GM18498 (cell line): ENCODE measurements around the gene SARM1.

ENCODE experiments used
- ATAC-seq: cut with Tn5 transposase; IDR thresholded peaks from one replicate; pipeline ENCODE4 v1.9.1; 2021; ENCODE audit warnings: mild to moderate bottlenecking, moderate library complexity; ENCODE audit not compliant: unreplicated experiment

The SARM1 gene

DNA sequence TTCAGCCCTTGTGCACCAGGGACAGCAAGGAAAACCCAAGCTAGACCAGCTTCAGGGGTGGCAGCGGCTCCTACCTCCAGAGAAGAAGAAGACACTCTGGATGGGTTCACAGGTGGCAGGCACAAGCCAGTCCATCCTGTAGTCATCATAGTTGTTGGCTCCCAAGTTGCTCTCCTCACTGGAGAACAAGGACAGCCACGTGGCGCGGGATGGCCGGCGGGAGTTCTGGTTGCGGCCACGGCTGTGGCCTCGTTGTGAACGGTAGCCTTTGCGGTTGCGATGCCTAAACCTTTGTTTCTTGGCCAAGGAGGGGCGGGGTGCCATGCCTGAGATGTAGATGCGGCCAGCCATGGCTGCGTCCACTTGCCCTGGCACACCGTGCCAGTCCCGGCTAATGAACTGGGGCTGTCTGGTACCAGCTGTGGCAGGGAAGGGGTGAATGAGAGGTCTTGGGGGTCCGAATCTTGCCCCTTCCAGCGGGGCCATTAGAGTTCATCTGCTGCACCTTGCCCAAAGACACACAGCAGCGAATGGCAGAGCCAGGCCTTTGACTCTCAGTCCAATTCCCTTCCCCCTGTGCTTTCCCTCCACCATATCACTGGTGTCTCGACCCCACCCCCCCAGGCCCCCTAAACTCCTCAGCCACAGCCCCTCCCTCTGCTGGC is 3.7 kb upstream of the SARM1 start:
- ATAC-seq = no peak

DNA sequence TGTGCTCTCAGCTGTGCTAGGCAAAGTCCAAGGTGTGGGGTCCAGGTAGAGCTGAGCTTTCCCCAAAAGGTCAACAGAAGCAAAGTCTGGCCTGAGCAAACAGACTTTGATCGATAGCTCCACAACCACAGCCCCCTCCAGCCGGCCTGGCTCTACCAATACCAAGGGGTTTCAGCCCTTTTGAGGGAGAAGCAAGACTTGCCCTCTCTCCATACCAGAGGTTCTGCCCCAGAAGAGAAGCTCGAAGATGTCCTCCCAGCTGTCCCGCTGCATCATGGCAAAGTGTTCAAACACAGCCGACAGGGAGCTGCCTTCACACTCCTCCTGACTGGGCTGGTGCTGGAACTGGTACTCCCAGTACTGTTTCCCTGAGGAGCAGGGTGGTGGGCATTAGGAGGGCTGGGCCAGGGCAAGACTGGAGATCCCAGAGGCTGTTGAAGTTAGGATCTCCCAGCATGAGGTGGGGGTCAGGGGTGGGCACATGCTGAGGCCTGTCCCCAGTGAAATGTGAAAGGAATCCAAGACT is 3.1 kb upstream of the SARM1 start:
- ATAC-seq = no peak

DNA sequence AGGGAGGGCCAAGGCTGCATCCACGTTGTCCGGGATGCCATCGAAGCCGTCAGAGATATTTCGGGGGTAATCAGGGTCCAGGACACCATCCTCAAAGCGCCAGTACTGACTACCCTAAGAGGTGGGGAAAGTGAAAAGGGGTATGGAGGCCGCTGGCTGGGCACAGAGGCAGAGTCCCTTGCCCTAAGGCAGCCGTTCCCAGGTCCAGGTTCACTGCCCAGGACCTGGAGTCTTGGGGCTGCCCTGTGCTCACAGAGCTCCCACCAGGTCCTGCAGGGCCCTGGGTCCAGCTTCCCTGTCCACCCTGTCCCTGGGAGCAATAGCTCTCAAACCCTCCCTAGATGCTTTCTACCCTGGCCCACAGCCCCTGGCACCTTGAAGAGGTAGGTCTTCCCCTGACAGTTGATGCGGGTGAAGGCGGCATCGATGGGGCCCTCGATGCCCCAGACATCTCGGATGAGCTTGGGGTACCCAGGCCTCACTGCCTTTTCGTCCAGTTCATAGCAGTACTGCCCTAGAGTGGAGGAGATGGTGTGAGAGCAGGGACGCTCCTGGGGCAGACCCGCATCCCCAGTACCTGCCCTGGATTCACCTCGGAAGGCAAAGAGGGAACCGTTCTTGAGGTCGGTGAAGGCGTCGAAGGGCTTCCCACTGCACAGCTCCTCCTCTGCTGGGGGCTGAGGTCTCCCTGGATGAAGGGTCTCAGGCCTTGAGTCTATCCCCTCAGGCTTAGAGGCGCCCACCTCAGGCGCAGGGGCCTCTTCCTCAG is 2.4 kb upstream of the SARM1 start:
- ATAC-seq = no peak

DNA sequence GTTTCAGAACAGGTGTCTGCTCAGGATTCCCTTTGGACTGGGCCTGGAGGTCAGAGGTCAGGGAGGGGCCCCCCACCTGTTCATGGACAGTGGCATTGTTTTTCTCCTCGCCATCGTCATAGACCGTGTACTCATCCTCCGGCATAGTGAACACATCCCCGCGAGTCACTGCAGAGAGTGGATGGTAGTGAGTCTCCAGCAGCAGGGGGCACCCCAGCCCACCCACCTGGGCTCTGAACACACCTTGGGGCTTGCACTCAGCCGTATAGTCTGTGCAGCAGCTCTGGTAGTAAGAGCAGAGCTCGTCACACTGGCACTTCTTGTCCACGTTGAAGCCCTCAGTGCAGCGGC is 1.8 kb upstream of the SARM1 start:
- no peak for ATAC-seq

DNA sequence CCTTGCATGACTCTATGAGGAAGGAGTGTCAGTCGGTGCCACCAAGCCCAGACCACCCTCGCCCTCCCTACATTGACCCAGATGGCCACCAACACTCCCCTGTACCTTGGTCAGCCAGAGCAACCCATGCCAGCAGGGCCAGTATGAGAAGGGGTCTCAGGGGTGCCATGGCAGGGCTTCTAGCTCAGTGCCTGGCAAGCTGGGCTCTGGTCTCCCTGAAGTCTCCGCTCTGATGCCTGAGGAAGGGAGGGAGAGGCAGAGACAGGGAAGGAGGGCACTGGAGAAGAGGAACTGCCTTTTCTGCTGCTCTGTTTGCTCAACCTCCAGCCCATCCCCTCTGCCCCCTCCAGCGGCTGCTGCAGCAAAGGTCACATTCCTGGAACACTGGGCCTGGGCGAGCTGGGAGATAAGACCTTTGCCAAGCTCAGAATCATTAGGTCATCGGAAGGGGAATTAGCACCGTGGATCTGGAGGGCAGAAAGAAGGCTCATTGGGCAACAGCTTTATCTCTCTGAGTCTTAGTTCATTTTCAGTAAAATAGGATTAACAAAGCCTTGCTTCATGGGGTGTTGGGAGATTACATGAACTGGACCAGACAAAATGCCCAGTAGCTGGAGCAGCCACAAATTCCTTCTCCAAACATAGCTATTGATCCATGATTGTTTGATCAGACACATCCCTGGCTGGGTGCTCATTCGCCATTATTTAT is 1.3 kb upstream of the SARM1 start, which contains the start of gene VTN:
Gene VTN, minus strand, starts transcription at position 273 of the 709 bp plus-strand sequence. Its CDS starts 104 bp downstream, at position 169.
- ATAC-seq = no peak

DNA sequence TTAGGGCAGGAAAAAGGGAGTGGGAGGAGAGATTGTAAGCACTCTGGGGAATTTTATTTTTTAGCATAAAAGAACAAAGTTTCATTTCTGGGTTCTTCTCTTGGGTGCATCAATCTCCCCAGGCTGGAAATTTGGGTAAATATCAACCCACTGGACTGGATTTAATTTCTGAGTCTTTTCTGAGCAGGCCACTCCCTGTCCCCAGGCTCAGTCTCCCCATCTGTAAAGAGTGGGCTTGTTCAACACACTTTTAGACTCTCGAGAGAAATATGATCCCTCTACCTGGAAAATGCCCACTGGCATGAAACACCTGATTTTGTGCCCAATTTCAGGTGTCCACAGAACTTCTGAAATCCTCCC is 770 bp upstream of the SARM1 start:
- ATAC-seq = no peak

DNA sequence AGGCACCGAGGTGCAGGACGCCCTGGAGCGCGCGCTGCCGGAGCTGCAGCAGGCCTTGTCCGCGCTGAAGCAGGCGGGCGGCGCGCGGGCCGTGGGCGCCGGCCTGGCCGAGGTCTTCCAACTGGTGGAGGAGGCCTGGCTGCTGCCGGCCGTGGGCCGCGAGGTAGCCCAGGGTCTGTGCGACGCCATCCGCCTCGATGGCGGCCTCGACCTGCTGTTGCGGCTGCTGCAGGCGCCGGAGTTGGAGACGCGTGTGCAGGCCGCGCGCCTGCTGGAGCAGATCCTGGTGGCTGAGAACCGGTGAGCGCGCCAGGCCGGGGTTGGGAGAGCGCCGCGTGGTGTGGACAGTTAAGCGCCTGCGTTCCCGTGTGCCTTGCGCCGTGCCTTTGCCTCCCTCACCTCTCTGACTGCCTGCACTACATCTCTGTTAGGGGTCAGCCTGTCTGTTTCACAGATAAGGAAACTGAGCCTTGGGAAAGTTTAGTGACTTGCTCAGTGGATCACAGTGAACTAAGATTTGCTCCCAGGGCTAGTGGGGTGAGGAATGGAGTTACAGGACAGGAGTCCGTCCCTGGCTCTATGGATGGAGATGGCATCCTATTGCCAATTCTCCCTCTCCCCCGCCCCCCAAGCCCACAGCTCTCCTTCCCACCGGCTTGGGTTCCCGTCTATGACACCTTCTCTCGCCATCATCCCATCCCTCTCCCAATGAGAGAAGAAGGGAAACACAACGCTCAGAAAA is 880 bp downstream of the SARM1 start:
- ATAC-seq = peak; percentile 25

DNA sequence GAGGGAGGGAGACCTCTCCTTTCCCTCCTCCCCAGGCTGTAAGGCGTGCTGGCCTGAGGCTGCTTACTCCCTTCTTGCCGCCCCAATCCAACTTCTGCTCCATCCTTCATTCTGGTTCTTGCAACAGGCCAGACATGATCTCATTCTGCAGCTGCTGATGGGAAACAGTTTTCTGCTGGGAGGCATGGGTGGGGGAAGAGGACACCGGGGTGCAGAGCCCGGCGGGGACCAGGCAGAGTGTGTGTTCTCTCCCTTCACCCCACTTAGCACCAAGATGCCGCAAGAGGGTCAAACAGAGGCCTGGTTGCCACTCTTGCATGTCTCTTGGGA is 1.4 kb downstream of the SARM1 start:
- ATAC-seq = no peak

DNA sequence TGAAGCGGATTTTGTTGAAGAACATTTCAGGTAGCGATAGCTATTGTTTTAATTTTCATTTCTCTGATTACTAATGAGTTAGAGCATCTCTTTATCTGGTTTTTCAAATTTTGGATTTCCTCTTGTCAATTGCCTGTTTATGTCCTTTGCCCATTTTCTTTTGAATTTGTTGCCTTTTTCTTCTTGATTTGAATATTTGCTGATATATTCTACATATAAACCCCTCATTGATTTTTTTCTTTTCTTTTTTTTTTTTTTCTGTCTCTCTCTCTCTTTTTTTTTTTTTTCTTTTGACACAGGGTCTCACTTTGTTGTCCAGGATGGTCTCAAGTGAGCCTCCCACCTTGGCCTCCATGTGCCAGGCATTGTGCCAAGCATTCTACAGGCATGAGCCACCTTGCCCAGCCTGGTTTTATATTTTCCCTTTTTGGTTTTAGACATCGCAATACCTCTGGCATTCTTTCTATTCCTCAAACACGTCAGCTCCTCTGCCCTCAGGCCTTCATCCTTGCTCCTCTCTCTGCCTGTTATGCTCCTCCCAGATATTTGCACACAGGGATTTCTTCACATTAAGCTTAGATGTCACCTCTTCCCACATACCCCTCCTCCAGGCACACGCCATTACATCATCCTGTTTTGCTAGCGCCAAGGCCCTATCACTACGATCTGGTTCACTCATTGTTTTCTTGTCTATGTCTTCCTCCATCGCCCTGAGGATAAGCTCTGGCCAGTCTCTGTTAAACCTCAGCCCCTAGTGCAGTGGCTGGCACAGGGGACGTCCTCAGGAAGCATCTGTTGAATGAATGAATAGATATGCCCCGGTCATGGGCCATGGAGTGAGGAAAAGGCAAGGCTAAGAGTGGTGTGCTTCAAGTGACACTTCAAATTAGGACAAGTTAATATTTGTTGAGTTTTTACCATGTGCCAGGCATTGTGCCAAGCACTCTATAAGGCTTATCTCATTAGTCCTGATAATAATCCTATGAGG is 8.6 kb downstream of the SARM1 start:
- ATAC-seq = no peak

DNA sequence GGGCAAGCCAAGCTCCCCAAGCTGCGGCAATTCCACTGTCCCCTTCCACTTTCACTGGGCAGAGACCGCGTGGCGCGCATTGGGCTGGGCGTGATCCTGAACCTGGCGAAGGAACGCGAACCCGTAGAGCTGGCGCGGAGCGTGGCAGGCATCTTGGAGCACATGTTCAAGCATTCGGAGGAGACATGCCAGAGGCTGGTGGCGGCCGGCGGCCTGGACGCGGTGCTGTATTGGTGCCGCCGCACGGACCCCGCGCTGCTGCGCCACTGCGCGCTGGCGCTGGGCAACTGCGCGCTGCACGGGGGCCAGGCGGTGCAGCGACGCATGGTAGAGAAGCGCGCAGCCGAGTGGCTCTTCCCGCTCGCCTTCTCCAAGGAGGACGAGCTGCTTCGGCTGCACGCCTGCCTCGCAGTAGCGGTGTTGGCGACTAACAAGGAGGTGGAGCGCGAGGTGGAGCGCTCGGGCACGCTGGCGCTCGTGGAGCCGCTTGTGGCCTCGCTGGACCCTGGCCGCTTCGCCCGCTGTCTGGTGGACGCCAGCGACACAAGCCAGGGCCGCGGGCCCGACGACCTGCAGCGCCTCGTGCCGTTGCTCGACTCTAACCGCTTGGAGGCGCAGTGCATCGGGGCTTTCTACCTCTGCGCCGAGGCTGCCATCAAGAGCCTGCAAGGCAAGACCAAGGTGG is 9.8 kb downstream of the SARM1 start:
- ATAC-seq = no peak

DNA sequence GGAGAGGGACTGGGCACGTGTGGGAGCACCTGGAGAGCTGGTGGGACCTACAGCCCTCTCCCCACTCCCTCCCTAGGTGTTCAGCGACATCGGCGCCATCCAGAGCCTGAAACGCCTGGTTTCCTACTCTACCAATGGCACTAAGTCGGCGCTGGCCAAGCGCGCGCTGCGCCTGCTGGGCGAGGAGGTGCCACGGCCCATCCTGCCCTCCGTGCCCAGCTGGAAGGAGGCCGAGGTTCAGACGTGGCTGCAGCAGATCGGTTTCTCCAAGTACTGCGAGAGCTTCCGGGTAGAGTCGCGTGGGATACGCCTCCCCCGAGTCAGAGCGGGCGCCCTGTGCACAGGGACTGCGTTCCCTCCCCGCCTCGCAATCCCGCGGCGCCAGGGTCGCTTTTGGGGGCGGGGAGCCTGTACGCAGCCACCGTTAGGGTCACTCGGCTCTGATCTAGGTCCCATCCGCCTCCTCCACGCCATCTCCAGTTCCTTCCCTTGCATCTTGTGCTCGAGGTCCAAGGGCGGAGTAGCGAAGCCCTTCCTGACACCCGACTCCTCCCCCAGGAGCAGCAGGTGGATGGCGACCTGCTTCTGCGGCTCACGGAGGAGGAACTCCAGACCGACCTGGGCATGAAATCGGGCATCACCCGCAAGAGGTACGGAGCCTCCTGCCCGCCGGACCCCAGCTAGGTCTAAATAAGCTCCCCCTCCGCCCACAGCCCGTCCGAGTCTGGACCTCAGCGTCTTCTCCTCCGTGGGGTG is 13.0 kb downstream of the SARM1 start:
- peak; percentile 83 for ATAC-seq

DNA sequence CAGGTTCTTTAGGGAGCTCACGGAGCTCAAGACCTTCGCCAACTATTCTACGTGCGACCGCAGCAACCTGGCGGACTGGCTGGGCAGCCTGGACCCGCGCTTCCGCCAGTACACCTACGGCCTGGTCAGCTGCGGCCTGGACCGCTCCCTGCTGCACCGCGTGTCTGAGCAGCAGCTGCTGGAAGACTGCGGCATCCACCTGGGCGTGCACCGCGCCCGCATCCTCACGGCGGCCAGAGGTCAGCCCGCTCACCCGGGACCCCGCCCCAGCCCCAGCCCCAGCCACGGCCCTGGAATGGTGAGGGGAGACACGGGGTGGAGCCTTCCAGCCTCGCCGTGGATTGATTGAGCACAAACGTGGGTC is 13.5 kb downstream of the SARM1 start:
- ATAC-seq = peak; percentile 24

DNA sequence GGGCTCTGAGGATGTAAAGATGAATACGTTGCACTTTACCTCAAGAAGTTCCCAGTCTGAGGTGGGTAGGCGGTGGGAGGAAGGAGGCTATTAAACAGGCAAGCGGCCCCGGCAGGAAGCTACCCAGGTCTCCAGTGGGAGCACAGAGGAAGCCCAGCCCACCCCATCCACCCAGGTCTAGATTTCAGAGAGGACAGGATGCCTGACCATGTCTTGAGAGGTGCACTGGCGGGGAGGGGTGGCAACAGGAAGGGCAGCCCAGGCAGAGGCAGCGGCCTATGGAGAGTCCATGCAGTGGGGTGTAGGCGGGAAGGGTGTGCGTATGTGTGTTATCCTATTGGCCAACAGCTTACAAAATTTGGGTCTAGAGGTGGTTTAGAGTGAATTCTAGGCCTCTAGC is 13.9 kb downstream of the SARM1 start:
- no peak for ATAC-seq

DNA sequence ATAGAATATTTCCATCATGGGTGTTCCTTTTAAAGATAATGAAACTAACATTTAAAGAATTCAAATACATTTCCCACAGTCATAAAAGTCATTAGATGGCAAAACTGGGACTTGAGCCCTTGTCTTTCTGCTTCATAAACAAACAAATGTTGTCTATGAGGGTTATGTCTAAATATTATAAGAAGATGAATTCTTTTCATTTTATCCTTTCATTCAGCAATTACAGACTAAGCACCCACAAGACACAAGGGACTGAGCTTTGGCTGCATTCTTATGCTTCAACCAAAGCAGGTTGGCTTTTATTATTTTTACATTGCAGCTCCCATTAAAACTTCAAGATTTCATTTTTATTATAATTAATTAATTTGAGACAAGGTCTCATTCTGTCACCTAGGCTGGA is 14.9 kb downstream of the SARM1 start:
- ATAC-seq = no peak

DNA sequence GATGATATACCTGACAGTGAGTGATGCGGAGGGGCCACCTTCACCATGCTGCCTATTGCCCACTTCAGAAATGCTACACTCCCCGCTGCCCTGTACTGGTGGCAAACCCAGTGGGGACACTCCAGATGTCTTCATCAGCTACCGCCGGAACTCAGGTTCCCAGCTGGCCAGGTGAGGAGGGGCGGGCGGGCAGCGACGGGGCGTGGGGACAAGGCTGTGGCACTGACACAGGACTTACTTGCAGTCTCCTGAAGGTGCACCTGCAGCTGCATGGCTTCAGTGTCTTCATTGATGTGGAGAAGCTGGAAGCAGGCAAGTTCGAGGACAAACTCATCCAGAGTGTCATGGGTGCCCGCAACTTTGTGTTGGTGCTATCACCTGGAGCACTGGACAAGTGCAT is 16.6 kb downstream of the SARM1 start:
- no peak for ATAC-seq

DNA sequence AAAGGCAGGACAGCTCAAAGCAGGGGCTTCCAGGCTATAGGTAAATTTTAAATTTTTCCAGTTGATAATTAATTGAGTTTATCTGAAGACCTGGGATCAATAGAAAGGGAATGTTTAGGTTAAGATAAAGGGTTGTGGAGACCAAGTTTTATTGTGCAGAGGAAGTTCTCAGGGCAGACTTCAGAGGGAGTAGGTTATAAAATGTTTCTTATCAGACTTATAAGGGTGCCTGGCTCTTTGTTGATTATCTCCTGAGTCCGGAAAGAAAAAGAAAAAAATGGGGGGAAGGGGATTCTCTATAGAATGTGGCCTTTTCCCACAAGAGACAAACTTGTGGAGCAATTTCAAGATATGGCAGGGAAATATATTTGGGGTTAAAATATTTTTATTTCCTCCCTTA is 18.6 kb downstream of the SARM1 start:
- ATAC-seq = no peak

DNA sequence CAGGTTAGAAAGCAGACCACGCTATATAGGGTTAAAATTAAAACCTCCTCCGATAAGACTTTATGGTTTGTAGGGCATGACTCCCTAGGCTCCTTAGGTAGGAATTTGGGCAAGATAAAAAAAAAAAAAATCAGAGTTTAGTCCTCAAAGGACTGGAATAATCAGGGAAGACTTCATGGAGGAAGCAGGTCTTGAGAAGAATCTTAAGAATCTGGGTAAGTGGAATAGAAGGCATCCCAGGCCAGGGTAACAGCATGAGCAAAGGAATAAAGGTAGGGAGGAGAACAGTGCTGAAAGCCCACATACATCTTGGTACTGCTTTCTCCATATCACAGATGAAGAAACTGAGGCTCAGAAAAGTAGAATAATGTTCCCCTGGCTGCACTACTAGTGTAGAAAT is 19.1 kb downstream of the SARM1 start:
- ATAC-seq = no peak

DNA sequence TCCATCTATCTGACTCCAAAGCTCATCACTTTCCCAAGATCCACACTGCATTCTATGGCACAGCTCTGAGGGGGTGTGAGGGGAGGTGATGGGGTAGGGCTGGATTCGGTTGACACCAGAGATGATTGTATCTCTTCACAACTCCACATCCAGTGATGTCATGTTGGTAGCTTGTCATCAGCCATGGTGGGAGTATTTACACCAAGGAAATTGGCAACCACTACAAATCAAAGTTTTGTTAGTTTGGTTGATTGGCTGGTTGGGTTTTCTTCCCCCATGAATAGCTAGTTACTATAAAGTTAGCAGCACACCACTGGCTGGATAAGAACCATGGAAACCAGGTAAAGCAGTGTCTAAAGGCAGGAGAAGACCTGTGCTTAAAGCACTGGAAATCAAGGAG is 19.5 kb downstream of the SARM1 start:
- ATAC-seq = no peak

DNA sequence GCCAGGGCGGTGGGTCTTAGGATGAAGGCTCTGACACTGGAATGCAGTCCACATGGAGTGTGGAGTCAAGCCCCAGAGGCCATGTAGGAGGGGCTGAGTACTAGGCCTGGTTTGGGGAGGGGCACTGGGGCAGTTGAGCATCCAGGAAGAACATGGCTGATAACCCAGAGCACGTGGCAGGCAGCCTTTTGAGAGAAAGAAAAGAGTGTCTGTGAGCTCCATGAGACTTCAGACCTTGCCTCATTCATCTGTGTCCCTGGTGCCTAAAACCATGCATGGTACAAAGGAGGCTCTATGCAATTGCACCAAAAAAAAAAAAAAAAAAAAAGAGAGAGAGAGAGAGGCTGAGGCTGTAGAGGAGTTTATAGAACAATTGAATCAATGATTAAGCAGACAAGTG is 19.9 kb downstream of the SARM1 start:
- no peak for ATAC-seq
